MM.1S (cell line): Measurements from ENCODE around the gene HINFP.

Experiments
- DNase-seq: peaks from one replicate; pipeline ENCODE4 v3.0.0-alpha.2; 2015
- H2AFZ ChIP-seq: fragments of 300-600 bp; sonication (generic); 2 replicates; pipeline ENCODE4 v1.6.0; 2016; ENCODE audit warnings: antibody characterized with exemption, low read length
- H3F3A ChIP-seq: fragments of 300-600 bp; sonication (generic); 2 replicates; pipeline ENCODE4 v1.6.1; 2016; ENCODE audit warnings: mild to moderate bottlenecking, antibody characterized with exemption, low read length, moderate library complexity, mixed read lengths; ENCODE audit not compliant: insufficient read depth
- H3K27ac ChIP-seq: fragments of 300-600 bp; sonication (generic); 2 replicates; pipeline ENCODE4 v1.5.1; 2016; ENCODE audit warnings: mild to moderate bottlenecking, low read length
- H3K27me3 ChIP-seq: fragments of 300-600 bp; sonication (generic); replicated peaks from 2 replicates; pipeline ENCODE4 v1.6.0; 2016; ENCODE audit warnings: low read length; ENCODE audit not compliant: insufficient read depth
- H3K36me3 ChIP-seq: fragments of 300-600 bp; sonication (generic); replicated peaks from 2 replicates; pipeline ENCODE4 v1.6.1; 2016; ENCODE audit warnings: mild to moderate bottlenecking, low read length, mixed read lengths; ENCODE audit not compliant: insufficient read depth
- H3K4me1 ChIP-seq: fragments of 300-600 bp; sonication (generic); 2 replicates; pipeline ENCODE4 v1.6.1; 2016; ENCODE audit warnings: low read length, mixed read lengths
- H3K4me2 ChIP-seq: fragments of 300-600 bp; sonication (generic); 2 replicates; pipeline ENCODE4 v1.6.0; 2016; ENCODE audit warnings: low read depth, low read length
- H3K4me3 ChIP-seq: fragments of 300-600 bp; sonication (generic); 2 replicates; pipeline ENCODE4 v1.5.1; 2016; ENCODE audit warnings: low read length, mixed read lengths
- H3K79me2 ChIP-seq: fragments of 300-600 bp; sonication (generic); 2 replicates; pipeline ENCODE4 v1.6.1; 2016; ENCODE audit warnings: mixed run types, low read length, mixed read lengths
- H3K9ac ChIP-seq: fragments of 300-600 bp; sonication (generic); 2 replicates; pipeline ENCODE4 v1.6.1; 2016; ENCODE audit warnings: low read length, mixed read lengths
- H3K9me2 ChIP-seq: fragments of 300-600 bp; sonication (generic); replicated peaks from 2 replicates; pipeline ENCODE4 v1.6.1; 2016; ENCODE audit warnings: mild to moderate bottlenecking, low read length, mixed read lengths; ENCODE audit not compliant: insufficient read depth
- H3K9me3 ChIP-seq: fragments of 300-600 bp; sonication (generic); replicated peaks from 2 replicates; pipeline ENCODE4 v1.6.1; 2016; ENCODE audit warnings: mild to moderate bottlenecking, low read length, mixed read lengths; ENCODE audit not compliant: insufficient read depth
- H4K20me1 ChIP-seq: fragments of 300-600 bp; sonication (generic); 2 replicates; pipeline ENCODE4 v1.6.1; 2016; ENCODE audit warnings: mild to moderate bottlenecking, low read length, moderate library complexity, mixed read lengths; ENCODE audit not compliant: insufficient read depth
- CTCF ChIP-seq: fragments of 300-600 bp; sonication (generic); IDR thresholded peaks from 2 replicates; pipeline ENCODE4 v1.5.1; 2016; ENCODE audit warnings: antibody characterized with exemption, low read length, mixed read lengths
- EZH2 ChIP-seq: fragments of 300-600 bp; sonication (generic); optimal IDR thresholded peaks from 2 replicates; pipeline ENCODE3; 2017; ENCODE audit warnings: low read depth, mild to moderate bottlenecking, antibody characterized with exemption, low read length, mixed read lengths
- EZH2phosphoT487 ChIP-seq: fragments of 300-600 bp; sonication (generic); IDR thresholded peaks from 2 replicates; pipeline ENCODE4 v1.6.1; 2018; ENCODE audit warnings: antibody characterized with exemption, low read length

HINFP gene

GRCh38 chr11:119155733-119156492, 34.5 kb downstream of the HINFP start:
- Histone ChIP-seq H3K9me3 (no peaks in the 10 kb centered on the region), H4K20me1 (no peaks in the 10 kb centered on the region), H3K4me1 (no peaks in the 10 kb centered on the region), H3K9ac (no peak overlapping the region), H3K4me3 (no peak overlapping the region), H3K79me2 (no peaks in the 10 kb centered on the region), H3F3A (no peaks in the 10 kb centered on the region), H3K36me3 (no peaks in the 10 kb centered on the region), H2AFZ (no peak overlapping the region), H3K4me2 (no peak overlapping the region), H3K27ac (no peak overlapping the region), H3K27me3 (peaks cover 47% of the 10 kb centered on the region), H3K9me2 (no peaks in the 10 kb centered on the region)
- DNase-seq = peak; percentile 18
- TF ChIP-seq CTCF (peak; percentile 33), EZH2 (no peak), EZH2phosphoT487 (no peak)

GRCh38 chr11:119156496-119156895, 35.1 kb downstream of the HINFP start:
- no peaks in the 10 kb centered on the region for H4K20me1 ChIP-seq
- no peak for TF ChIP-seq EZH2phosphoT487
- no peak for TF ChIP-seq EZH2
- no peak; the same call in none of the 2 replicates for TF ChIP-seq CTCF
- H3K9ac ChIP-seq = no peak overlapping the region
- H3K79me2 ChIP-seq = no peaks in the 10 kb centered on the region
- no peaks in the 10 kb centered on the region for H3K36me3 ChIP-seq
- no peaks in the 10 kb centered on the region for H3K9me3 ChIP-seq
- peaks cover 46% of the 10 kb centered on the region for H3K27me3 ChIP-seq
- H3K27ac ChIP-seq = no peak overlapping the region
- H3K9me2 ChIP-seq = no peaks in the 10 kb centered on the region
- H3F3A ChIP-seq = no peaks in the 10 kb centered on the region
- no peak overlapping the region for H2AFZ ChIP-seq
- H3K4me1 ChIP-seq = no peaks in the 10 kb centered on the region
- DNase-seq = no peak
- H3K4me2 ChIP-seq = no peak overlapping the region
- no peak overlapping the region for H3K4me3 ChIP-seq

GRCh38 chr11:119157063-119157462, 35.7 kb downstream of the HINFP start:
- H3K4me2 ChIP-seq = no peak overlapping the region
- no peak overlapping the region for H3K9ac ChIP-seq

More at GRCh38 chr11:119157063-119157462, 35.7 kb downstream of the HINFP start:
- DNase-seq = no peak
- Histone ChIP-seq H3K4me1 (no peaks in the 10 kb centered on the region), H3K36me3 (no peaks in the 10 kb centered on the region), H3K79me2 (no peaks in the 10 kb centered on the region), H3K27me3 (peaks cover 45% of the 10 kb centered on the region), H3K4me3 (no peak overlapping the region), H3K9me3 (no peaks in the 10 kb centered on the region), H3F3A (no peaks in the 10 kb centered on the region), H3K9me2 (no peaks in the 10 kb centered on the region), H3K27ac (no peak overlapping the region), H2AFZ (no peak overlapping the region), H4K20me1 (no peaks in the 10 kb centered on the region)
- TF ChIP-seq CTCF (no peak), EZH2 (no peak), EZH2phosphoT487 (no peak)
